Right ventricle myocardium inferior (tissue), 1 donor: Measurements from ENCODE around the gene SIGLEC6. TPM values are rescaled to one million over a fixed set of nuclear protein-coding genes. Genes with fewer than 3 reads are reported as not detected.
"Not testable (repeated sequence)": the region's sequence is repeated elsewhere in the genome, so short reads cannot be mapped to it uniquely, and the experiment has no call there.

Experiments used
- ATAC-seq: fragments of 200-7000 bp; cut with Tn5 transposase; one replicate; pipeline ENCODE4 v1.9.1; 2020; ENCODE audit warnings: mild to moderate bottlenecking, moderate library complexity
- DNase-seq: peaks from one replicate; pipeline ENCODE4 v3.0.0; 2021; ENCODE audit errors: missing footprints
- intact Hi-C: fragments of 100-400 bp; cut with DNase I; formaldehyde crosslinking; loops from one replicate; pipeline ENCODE4 v1.11.0; 2022
- total RNA-seq: library from RNA; stranded (reverse); fragmentation: NEBNext Ultra II Directional; extraction: Animal tissue kit (Norgen Biotek cat#: 25700); gene quantifications from one replicate; pipeline ENCODE4 v1.2.1, GENCODE V29; 2021
- donor health status: DM: no; HTN: yes; CAD: no; lungs with severe emphysema.

The SIGLEC6 gene
- total RNA-seq, 1 donor from 2014 or later, result 0.24 TPM

DNA sequence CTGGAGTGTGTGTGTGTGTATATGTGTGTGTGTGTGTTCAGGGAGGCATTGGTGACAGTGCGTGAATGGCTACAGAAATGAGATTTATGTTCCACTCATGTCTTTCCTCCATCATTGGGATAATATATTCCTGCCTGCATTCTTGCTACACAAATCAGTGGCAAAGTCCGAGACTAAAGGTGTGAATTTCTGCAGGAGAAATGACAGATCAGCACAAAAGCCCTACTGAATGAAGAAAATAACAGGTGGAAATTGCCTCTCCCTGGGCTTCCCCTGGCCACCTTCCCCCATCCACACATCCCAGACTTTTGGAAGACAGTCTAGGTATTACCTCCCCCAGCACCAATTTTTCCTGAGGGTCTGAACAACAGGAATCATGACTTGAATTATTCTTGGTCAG, 10.1 kb downstream of the SIGLEC6 start:
- intact Hi-C loops, result no loop called here
- DNase-seq (no peak), ATAC-seq (no peak)

GRCh38 chr19:51520728-51521127, 10.7 kb downstream of the SIGLEC6 start:
- intact Hi-C loops, result no loop called here
- no peak for ATAC-seq
- no peak for DNase-seq

- DNase-seq, result no peak
- intact Hi-C loops, result no loop called here
- no peak for ATAC-seq
Observed at GRCh38 chr19:51514866-51515481, 16.5 kb downstream of the SIGLEC6 start.

DNA sequence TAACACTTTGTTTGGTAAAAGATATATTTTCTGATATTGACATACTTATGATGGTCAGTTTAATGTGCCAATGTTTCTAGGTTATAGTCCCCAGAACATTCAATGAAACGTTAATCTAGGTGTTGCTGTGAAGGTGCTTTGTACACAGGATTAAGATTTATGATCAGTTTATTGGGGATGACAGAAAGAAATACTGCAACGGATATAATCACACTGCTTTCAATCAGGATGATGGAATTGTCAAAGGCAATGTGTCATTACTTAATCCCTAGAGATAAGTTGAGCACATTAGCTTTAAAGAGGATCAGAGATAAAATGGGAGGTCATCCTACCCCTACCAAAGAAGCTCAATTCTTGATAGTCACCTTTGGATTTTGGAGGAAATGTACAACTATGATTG, 17.5 kb downstream of the SIGLEC6 start:
- ATAC-seq (no peak), DNase-seq (no peak)
- intact Hi-C loops, result no loop called here

DNA sequence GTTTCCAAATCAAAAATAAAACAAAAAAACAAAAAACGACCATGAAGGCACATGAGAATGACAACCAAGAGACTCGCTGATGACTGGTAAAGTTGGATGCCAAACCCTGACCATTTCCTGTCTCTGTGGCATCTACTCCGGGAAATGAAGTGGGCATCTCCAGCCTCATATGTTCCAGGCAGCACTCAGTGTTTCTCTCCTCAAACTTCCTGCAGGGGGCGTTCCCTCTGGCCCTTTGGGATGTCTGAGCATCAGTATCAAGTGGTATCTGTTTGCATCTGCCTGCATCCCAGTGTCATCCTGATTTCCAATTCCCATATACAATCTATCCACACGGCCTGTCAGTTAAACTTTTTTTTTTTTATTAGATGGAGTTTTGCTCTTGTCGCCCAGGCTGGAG, 20.1 kb downstream of the SIGLEC6 start:
- DNase-seq (no peak), ATAC-seq (no peak)
- intact Hi-C loops, result no loop called here

GRCh38 chr19:51509823-51510660, 21.4 kb downstream of the SIGLEC6 start:
- intact Hi-C loops, result no loop called here
- ATAC-seq, result no peak
- DNase-seq, result no peak

DNA sequence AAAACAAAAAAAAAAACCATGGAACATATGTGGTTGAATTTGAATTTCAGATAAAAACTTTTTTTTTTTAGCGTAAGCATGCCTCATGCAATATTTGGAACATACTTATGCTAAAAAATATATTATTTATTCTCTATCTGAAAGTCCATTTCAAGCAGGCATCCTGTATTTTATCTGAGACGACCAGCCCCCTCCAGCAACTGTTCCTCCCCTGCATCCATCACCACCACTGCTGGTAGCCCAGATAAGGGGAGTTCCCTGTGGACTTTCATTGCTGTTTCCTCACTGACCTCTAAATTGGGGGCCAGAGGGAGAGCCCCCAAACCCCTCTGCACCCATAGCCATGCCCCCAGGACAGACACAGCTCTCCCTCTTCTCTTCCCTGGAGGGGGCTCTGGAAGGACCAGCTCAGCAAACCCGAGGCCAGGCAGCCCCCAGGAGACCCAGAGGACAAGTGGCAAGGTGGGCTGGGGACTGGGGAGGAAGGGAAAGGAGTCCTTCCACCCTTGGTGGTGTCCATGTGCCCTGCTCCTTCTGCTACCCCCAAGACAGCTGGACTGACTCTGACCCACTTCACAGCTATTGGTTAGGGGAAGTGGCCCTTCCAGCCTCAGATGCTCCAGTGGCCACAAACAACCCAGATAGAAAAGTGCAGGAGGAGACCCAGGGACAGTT, 23.3 kb downstream of the SIGLEC6 start:
- DNase-seq (no peak), ATAC-seq (no peak)
- intact Hi-C loops, result no loop called here

DNA sequence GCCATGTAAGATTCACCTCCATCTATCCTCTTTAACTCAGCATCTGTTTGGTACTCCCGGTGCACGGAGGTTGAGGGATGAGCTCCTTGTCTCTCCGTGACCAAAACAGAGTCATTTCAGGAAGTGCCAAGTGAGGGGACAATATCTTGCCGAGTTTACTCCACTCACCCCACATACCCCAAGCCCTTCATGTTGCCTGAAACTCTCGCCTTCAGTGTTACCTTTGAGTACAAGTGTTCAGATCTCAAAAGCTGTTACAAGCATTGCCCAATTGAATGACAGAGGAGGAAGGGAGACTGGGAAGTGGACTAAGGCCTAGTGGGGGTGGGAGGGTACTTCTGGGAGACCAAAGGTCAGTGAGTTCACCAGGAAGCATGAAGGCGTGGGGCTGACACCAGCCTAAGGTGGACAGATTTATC, 23.8 kb downstream of the SIGLEC6 start:
- DNase-seq (no peak), ATAC-seq (no peak)
- intact Hi-C loops, result no loop called here

GRCh38 chr19:51507192-51507591, 24.3 kb downstream of the SIGLEC6 start:
- ATAC-seq, result no peak

DNA sequence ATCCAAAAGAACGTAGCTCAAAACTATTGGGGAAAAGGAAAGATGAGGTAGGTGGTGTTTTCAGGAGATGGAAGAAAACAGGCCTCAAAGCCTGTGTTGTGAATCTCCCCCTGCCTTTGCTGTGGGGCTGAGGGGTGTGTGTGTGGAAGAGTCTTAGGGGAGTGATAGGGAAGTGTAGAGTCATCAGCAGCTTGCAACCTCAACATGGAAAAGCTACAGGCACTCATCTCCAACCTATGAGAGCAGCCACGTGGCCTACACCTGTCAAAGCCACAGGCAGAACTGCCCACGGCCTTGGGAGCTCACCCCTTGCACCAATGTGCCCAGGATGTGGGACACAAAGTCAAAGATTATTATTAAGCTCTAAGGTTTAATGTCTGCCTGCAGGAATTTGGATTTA, 25.6 kb downstream of the SIGLEC6 start:
- DNase-seq (no peak), ATAC-seq (no peak)
- intact Hi-C loops, result no loop called here

More at GRCh38 chr19:51507192-51507591, 24.3 kb downstream of the SIGLEC6 start:
- no peak for DNase-seq
- intact Hi-C loops, result no loop called here

- intact Hi-C loops, result no loop called here
- ATAC-seq (no peak), DNase-seq (no peak)
Observed at GRCh38 chr19:51503896-51504295, 27.6 kb downstream of the SIGLEC6 start.

DNA sequence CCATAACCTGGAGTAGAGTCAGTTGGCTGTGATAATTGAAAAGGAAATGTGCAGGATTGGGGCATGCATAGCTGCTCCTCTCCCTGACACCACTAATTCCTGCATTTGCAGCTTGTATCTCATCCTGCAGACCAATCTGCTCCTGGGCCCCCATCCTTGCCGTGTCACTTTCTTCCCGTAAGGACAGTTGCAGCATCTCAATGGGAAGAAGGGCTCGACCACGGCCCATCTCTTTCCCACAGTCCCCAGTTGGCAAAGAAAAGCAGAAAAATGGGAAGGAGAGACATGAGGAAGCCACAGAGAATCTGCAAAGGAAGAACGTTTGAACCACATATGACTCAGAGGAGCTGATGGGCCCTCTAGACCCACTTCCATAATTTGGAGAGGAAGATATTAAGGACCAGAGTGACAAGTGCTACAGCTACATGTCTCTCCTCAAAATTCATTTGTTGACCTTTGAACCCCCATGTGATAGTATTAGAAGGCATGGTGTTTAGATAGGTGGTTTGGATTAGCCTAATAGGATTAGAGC, 28.1 kb downstream of the SIGLEC6 start:
- DNase-seq, result no peak
- peak; percentile 20 for ATAC-seq
- intact Hi-C loops, result no loop called here

GRCh38 chr19:51501594-51502263, 29.7 kb downstream of the SIGLEC6 start, which contains the start of gene SIGLEC12:
SIGLEC12 (minus strand) TSS chr19:51501800; CDS start chr19:51501733, 67 bp downstream.
- ATAC-seq (peak; percentile 47), DNase-seq (no peak)
- intact Hi-C loops, result no loop called here

GRCh38 chr19:51500931-51501330, 30.5 kb downstream of the SIGLEC6 start:
- ATAC-seq, DNase-seq, intact Hi-C loops: not testable (repeated sequence)

GRCh38 chr19:51497666-51498065, 33.8 kb downstream of the SIGLEC6 start:
- DNase-seq (no peak), ATAC-seq (no peak)
- intact Hi-C loops, result no loop called here

- intact Hi-C loops, result no loop called here
Observed at GRCh38 chr19:51493776-51494175, 37.7 kb downstream of the SIGLEC6 start.

GRCh38 chr19:51491586-51491985, 39.9 kb downstream of the SIGLEC6 start:
- ATAC-seq, result no peak
- intact Hi-C loops, result no loop called here
- DNase-seq, result no peak

More at GRCh38 chr19:51493776-51494175, 37.7 kb downstream of the SIGLEC6 start:
- ATAC-seq (no peak), DNase-seq (no peak)

DNA sequence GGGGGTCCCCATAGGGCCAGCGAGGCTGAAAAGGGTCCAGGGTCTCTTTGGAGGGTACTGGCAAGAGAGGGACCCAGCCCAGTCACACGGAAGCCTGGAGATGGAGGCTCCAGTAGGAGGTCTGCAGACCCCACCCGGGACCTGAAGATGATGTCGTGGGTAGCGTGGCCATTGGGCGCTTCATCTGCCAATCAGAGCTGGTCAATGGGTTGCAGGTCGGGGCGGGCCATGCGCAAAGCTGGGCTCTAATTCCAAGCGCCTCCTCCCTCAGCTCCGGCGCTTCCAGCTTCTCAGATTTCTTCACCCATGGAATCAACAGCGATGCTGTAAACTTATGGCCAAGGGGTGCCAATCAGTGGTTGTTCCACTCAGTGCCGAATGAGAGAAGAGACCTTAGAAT, 40.8 kb downstream of the SIGLEC6 start:
- no peak for ATAC-seq

DNA sequence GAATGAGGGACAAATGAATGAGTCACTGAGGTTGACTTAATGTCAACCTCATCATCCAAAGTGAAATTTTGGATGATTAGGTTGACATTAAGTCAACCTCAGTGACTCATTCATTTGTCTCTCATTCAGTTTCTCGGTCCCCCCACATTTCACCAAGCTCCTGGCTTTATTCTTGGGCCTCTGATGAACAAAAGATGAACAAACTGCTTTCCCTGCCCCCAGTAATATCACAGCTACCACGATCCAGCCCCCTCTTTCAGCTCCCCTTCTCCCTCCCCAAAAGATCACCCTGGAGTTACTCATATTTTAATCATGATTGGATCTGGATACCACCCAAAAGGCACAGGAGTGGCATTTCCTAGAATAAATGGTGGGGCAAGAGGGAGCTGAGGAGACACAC, 42.4 kb downstream of the SIGLEC6 start:
- ATAC-seq, result no peak
- intact Hi-C loops, result no loop called here
- no peak for DNase-seq

More for the DNA sequence above, 40.8 kb downstream of the SIGLEC6 start:
- intact Hi-C loops, result no loop called here
- no peak for DNase-seq
